Measurements from ENCODE around the gene ASB12.
A peak's percentile ranks its signal among the peaks of the same experiment; 100 is the strongest.

ASB12 gene

DNA sequence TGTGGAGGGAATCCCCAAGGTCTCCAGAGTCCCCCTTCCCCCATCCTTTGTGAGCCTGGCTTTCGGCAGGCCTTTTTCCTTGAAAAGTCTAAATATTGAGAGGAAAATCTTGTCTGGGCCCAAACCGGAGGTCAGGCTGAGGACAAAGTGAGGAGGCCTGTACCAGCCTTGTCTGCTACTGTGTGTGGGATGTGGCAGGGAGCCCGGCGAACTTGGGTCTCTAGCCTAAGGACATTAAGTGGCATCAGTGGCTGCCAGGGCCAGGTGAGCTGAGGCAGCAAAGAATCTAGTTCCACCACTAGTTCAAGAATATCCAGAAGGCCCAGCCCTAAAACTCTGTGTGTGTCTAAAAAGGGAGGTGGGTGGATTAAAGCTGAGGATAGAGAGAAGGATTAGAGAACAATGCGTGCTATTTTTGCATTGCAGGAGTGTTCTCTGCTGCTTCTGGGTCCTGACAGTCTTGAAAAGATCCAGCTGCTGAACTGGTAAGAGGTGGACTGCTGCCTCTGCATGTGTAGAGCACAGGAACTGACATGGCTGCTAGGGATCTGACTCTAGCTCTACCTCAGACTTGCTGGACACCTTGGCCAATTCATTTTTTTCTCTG, 23.7 kb downstream of the ASB12 start:
- TF ChIP-seq YY1 (IDR thresholded peaks at IDR 0.05; ENCODE audit: low read depth): no peak
- no peak for TF ChIP-seq EGR1 (IDR thresholded peaks at IDR 0.05)
- TF ChIP-seq MAX (IDR thresholded peaks at IDR 0.05): no peak
- TF ChIP-seq, protein P1, sequence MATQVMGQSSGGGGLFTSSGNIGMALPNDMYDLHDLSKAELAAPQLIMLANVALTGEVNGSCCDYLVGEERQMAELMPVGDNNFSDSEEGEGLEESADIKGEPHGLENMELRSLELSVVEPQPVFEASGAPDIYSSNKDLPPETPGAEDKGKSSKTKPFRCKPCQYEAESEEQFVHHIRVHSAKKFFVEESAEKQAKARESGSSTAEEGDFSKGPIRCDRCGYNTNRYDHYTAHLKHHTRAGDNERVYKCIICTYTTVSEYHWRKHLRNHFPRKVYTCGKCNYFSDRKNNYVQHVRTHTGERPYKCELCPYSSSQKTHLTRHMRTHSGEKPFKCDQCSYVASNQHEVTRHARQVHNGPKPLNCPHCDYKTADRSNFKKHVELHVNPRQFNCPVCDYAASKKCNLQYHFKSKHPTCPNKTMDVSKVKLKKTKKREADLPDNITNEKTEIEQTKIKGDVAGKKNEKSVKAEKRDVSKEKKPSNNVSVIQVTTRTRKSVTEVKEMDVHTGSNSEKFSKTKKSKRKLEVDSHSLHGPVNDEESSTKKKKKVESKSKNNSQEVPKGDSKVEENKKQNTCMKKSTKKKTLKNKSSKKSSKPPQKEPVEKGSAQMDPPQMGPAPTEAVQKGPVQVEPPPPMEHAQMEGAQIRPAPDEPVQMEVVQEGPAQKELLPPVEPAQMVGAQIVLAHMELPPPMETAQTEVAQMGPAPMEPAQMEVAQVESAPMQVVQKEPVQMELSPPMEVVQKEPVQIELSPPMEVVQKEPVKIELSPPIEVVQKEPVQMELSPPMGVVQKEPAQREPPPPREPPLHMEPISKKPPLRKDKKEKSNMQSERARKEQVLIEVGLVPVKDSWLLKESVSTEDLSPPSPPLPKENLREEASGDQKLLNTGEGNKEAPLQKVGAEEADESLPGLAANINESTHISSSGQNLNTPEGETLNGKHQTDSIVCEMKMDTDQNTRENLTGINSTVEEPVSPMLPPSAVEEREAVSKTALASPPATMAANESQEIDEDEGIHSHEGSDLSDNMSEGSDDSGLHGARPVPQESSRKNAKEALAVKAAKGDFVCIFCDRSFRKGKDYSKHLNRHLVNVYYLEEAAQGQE (IDR thresholded peaks at IDR 0.05; ENCODE audit: low read depth): no peak
- TF ChIP-seq NFIC (IDR thresholded peaks at IDR 0.05): no peak
- no peak for TF ChIP-seq TAF1 (IDR thresholded peaks at IDR 0.05; ENCODE audit: low read depth)
- TF ChIP-seq EP300 (IDR thresholded peaks at IDR 0.05; ENCODE audit: borderline replicate concordance): no peak
- TF ChIP-seq RAD21 (IDR thresholded peaks at IDR 0.05; ENCODE audit: low read depth): no peak
- TF ChIP-seq TCF12 (IDR thresholded peaks at IDR 0.05; ENCODE audit: low read depth): no peak
- no peak for TF ChIP-seq ZBTB7A (IDR thresholded peaks at IDR 0.05; ENCODE audit: low read depth)
- no peak for TF ChIP-seq CEBPB (IDR thresholded peaks at IDR 0.05)
- TF ChIP-seq TEAD4 (IDR thresholded peaks at IDR 0.05): no peak
- TF ChIP-seq FOXM1 (IDR thresholded peaks at IDR 0.05; ENCODE audit: borderline replicate concordance, low read depth): no peak
- no peak for TF ChIP-seq CREB1 (IDR thresholded peaks at IDR 0.05; ENCODE audit: low read depth)
- TF ChIP-seq, protein P2, sequence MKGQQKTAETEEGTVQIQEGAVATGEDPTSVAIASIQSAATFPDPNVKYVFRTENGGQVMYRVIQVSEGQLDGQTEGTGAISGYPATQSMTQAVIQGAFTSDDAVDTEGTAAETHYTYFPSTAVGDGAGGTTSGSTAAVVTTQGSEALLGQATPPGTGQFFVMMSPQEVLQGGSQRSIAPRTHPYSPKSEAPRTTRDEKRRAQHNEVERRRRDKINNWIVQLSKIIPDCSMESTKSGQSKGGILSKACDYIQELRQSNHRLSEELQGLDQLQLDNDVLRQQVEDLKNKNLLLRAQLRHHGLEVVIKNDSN (IDR thresholded peaks at IDR 0.05): no peak

- TF ChIP-seq CEBPB (IDR thresholded peaks at IDR 0.05) (no peak), TAF1 (IDR thresholded peaks at IDR 0.05; ENCODE audit: low read depth) (0 out of 2 replicates have a peak, but pooled peaks have one; percentile 35)
These were observed 24.5 kb downstream of the ASB12 start for GRCh38 chrX:64205735-64206501.

- no peak for TF ChIP-seq EGR1 (IDR thresholded peaks at IDR 0.05)
- TF ChIP-seq TCF12 (IDR thresholded peaks at IDR 0.05; ENCODE audit: low read depth): no peak
- TF ChIP-seq MAX (IDR thresholded peaks at IDR 0.05): peak; percentile 9; the same call in 1 of the 2 replicates
- no peak for TF ChIP-seq EP300 (IDR thresholded peaks at IDR 0.05; ENCODE audit: borderline replicate concordance)
- no peak for TF ChIP-seq NFIC (IDR thresholded peaks at IDR 0.05)
- no peak for TF ChIP-seq YY1 (IDR thresholded peaks at IDR 0.05; ENCODE audit: low read depth)
- TF ChIP-seq CEBPB (IDR thresholded peaks at IDR 0.05): no peak
- TF ChIP-seq, protein P1 (IDR thresholded peaks at IDR 0.05; ENCODE audit: low read depth): no peak
These were observed 25.0 kb downstream of the ASB12 start, which contains the start of gene AMER1 for GRCh38 chrX:64205441-64205734. AMER1 (minus strand) TSS chrX:64205708; CDS start chrX:64193286, 12,422 bp downstream.

DNA sequence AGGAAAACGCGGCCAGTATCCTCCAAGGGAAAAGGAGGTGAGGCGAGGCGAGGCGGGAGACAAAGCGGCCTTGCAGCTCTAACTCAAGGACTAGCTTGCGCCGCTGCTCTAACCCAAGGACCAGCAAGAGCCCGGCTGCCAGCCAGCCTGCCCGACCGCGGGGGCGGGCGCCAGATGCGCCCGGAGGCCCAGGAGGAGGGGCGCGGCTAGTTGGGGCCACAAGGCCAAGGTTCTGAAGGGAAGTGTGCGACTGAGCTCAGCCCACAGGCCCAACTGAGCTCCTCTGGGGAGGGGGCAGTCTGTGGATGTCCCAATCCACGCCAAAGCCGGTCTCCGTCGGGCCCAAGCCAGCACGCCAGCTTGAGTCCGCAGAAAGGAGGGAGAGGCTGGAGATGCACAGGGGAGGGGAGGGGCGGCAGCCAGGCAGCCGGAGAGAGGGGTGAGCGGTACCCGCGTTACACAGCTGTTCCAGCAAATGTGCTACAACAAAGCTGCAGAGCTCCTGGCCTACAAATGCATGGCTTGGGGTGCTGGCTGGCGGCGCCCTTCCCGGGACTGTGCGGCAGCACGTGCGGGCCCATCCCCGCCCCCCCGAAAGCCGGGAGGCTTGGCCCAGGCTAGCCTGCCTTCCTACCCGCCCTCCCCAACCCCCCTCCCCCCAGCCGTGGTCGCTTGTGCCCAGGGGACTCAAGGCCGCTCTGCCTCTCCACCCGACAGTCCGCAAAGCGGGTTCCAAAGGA, 25.5 kb downstream of the ASB12 start:
- TF ChIP-seq NFIC (IDR thresholded peaks at IDR 0.05): no peak
- peak; percentile 44 for TF ChIP-seq MAX (IDR thresholded peaks at IDR 0.05)

DNA sequence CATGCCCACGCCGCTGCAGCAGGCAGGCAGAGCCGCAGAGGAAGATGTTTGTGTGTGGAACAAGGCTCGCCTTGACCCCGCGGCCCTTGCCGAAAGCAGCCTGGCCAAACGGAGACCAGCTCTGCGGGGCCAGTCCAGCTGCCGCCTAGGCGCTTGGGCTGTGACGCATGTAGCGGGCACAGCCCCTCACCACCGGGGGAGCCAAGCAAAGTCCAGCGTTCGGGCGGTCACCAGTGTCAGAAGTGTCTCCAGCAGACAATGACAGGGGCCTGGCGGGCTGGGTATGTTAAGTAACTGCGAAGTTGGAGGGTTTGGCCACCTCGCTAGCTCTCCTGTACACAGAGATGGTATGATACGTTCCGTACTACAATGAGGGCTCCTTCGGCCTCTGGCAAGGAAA, 26.2 kb downstream of the ASB12 start:
- TF ChIP-seq FOXM1 (IDR thresholded peaks at IDR 0.05; ENCODE audit: borderline replicate concordance, low read depth): no peak
- no peak for TF ChIP-seq TCF12 (IDR thresholded peaks at IDR 0.05; ENCODE audit: low read depth)
- no peak for TF ChIP-seq RAD21 (IDR thresholded peaks at IDR 0.05; ENCODE audit: low read depth)
- TF ChIP-seq YY1 (IDR thresholded peaks at IDR 0.05; ENCODE audit: low read depth): no peak

GRCh38 chrX:64202808-64203325, 27.5 kb downstream of the ASB12 start:
- TF ChIP-seq CEBPB (IDR thresholded peaks at IDR 0.05): no peak
- no peak for TF ChIP-seq YY1 (IDR thresholded peaks at IDR 0.05; ENCODE audit: low read depth)
- TF ChIP-seq EP300 (IDR thresholded peaks at IDR 0.05; ENCODE audit: borderline replicate concordance): no peak
- TF ChIP-seq TCF12 (IDR thresholded peaks at IDR 0.05; ENCODE audit: low read depth): no peak
- TF ChIP-seq NFIC (IDR thresholded peaks at IDR 0.05): no peak
- no peak for TF ChIP-seq CREB1 (IDR thresholded peaks at IDR 0.05; ENCODE audit: low read depth)
- no peak for TF ChIP-seq TEAD4 (IDR thresholded peaks at IDR 0.05)
